HG02981 (cell line): ENCODE results near the gene RRP1B.
A peak's percentile ranks its signal among the peaks of the same experiment; 100 is the strongest.

Experiments used
- ATAC-seq: cut with Tn5 transposase; IDR thresholded peaks from one replicate; pipeline ENCODE4 v1.9.1; 2021; ENCODE audit warnings: mild to moderate bottlenecking, moderate library complexity; ENCODE audit not compliant: unreplicated experiment

Gene RRP1B

DNA sequence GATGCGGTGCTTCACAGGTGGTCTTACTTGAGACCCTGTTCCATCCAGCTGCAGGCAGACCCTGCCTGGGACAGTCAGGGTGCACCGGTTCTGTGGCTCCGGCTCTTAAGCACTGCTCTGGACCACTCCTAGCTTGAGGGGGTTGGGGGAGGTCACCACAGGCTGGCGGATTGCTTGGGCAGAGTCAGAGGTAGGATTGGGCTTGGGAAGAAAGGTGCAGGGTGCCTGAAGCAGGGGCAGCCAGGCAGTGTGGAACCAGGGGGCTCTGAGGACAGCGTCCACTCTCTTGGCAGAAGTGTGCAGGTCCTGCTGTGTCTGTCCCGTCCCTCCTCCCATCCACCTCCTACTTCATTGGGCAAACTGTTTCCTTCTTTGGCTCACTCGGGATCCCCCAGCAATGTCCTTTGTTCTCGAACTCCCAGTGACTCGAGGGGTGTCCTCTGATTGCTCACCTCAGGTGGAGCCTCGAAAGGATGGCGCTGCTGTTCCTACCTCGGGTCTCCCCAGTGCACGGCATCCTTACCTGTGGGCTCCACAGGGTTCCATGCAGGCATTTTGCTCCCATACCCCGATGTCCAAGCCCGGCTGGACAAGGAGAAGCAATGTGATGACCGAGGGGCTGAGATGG lies 61.3 kb downstream of the RRP1B start:
- ATAC-seq, result no peak

DNA sequence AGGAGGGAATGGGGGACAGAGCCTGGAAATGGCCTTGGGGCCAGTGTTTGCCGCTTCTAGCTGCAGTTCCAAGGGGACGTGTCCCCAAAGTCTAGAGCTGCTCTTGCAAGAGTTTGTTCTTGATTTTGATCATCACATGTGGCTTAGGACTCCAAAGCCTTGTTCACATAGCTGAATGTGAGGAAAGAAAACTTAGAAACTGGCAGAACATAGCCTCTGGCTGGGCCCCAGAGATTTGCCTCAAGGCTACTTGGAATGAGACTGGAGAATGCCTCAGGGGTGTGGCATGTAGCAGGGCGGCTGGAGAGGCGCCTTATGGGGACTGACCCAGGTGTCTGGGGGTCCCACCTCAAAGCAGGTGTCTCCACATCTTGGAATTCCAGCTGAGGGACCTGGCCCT lies 61.8 kb downstream of the RRP1B start:
- no peak for ATAC-seq

DNA sequence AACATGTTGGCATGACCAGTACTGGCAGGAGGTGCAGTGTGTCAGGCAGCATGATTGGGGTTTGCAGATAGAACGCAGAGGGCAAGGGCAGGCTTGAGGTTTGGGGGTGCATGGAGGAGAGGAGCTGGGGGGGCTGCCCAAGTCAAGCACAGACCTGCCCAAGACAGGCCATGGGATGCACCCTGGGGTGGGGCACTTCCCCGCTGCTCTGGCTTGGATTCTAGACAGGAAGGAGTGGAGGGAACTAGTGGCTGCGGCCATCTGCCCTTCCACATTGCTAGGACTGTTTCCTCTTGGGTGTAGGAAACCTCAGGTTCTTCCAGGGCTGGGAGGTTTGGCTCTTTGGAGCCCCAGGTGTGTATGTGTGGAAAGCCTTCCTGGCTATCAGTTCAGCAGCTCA lies 62.6 kb downstream of the RRP1B start:
- no peak for ATAC-seq

DNA sequence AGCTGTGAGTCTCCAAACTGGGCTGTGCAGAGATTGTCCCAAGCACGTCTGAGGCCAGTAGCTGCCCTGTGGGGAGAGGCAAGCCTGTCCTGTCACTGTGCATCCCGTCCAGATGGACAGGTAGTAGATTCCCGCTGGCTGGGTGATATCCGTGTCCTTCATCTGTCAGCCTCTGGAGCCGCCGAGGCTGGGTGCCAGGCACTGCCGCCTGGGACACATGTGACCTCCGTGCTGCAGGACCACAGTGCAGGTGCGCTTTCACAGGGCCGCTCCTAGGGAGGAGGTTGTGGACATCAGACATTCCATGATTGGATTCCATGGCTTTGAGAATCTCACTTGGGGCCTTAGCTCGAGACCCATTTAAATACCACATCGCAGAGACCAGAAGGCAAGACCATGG lies 64.3 kb downstream of the RRP1B start:
- no peak for ATAC-seq

DNA sequence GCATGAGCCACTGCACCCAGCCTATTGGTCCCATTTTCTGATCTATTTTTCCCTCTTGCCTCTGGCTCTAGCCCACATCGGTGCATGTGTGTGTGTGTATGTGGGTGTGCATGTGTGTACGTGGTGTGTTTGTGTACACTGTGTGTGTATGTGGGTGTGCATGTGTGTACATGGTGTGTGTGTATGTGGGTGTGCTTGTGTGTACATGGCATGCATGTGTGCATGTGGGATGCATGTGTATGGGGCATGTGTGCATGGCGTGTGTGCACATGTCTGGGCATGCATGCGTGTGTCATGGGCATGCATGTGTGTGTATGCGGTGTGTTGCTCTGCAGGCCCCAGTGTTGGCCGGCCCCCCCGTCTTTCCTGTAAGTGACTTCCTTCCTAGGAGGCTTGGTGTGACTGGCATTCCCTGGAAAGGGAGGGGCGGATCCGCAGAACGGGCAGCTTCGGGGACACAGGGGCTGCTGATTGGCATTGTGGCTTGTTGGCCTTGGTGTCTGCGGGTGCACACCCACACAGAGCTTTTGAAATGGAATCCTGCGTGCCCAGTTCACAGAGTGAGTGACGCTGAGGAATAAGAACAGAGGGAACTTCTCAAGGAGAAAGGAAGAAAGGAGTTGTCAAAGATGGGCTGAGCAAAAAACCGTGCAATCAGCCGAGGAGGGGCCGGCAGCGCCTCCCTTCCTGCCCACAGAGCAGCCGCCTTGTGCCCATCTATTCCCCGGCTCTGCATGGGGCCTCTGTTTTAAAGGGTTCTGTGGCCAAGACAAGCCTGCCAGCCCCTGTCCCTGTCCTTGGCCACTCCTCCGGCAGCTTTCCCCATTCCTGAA lies 67.5 kb downstream of the RRP1B start:
- ATAC-seq, result no peak

DNA sequence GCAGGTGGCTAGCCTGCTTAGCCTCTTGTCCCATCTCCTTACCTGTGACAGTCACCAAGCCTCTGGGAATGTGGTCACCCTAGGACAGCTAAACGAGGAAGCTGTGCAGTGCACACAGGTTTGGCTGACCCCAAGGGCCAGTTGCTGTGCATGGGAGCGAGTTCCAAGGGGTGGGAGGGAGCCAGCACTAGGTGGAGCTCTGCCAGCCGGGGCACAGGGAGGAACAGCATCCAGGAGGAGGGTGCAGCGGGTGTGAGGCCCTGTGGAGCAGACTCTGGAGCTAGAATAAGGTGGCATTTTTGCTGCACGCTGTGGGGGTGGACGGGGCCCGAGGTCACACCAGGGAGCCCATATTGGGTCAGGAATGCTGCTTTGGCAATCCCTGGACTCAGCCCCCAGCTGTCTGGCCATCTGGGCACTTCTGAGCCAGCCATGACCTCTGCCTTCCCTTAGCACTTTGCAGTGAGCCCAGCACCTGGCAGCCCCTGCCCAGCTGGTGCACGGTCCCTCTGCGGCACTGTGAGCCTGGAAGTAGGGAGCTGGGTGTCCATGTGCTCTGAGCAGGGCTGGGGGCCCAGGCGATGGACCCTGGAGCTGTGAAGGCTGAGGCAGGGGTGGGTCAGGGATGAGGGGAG lies 68.3 kb downstream of the RRP1B start:
- no peak for ATAC-seq

DNA sequence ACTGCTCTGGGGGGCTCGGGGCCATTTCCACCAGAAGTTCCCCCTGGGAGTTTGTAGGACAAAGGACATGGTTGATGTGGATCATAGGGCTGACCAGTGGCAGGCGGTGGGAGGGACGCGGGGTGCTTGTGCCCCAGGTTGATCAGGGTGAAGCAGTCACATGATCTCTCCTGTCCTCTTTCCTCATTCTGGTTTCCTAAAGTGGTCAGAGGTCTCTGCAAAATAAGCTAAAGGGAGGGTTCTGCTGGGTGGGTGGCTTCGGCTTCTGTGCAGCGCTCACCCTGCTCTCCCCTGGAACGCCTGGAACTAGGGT lies 68.8 kb downstream of the RRP1B start:
- ATAC-seq, result no peak

DNA sequence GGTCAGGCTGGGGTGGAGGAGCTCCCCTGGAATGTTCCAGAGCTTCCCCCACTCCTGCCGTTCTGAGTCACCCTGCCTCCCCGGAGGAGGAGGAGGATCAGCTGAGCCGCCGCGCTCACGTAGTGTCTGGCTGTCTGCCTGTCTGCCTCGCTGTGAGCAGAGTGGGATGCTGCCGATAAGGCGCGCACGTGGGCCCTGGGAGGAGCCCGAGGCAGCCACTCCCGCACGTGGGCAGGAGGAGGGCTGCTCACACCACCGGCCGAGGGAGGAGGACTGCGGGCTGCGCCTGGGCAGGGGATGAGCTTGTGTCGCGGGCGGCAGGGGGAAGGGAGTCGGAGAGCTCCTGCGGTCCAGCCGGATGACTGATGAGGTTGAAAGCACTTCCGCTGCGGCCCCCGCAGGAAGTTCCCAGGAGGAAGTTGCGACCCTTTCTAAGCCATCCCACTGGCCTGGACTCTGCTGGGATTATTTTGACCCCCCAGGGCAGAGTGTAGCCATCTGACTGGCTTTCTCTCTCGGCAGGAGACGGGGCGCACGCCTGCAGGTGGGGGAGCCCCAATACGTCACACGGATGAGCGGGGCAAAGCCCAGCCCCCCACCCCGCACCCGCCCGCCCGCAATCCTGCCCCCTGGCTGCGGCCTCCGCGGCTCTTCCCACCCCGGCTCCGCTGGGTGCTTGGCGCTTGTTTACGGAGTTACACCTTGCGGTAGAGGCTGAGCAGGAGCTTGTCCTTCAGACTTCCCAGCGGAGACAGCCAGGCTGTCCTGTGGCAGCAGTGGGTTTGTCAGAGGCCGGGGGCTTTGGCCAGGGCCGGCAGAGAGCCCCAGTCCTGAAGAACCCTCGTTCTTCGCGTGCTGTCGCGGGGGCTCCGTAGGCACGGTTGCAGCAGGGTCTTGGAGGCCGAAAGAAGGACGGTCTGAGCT lies 69.4 kb downstream of the RRP1B start:
- ATAC-seq, result peak; percentile 64

DNA sequence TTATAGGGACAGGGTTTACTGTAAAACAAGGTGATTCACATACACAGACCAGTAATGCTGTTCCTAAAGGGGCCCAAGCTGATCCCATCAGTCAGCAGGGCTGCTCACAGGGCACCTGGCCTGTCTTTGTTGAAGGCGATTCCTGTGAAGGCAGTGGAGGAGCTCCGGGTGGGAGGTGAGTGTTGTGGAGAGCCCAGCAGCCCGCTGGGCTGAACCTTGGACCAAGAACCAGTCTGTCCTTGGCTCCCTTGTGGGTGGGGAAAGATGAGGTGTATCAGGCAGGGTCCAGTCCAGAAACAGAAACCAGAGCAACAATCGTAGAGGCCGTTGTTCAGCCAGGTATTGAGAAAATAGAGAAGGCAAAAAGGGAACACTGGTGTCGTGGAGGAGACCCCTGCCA lies 72.1 kb downstream of the RRP1B start:
- ATAC-seq, result no peak

DNA sequence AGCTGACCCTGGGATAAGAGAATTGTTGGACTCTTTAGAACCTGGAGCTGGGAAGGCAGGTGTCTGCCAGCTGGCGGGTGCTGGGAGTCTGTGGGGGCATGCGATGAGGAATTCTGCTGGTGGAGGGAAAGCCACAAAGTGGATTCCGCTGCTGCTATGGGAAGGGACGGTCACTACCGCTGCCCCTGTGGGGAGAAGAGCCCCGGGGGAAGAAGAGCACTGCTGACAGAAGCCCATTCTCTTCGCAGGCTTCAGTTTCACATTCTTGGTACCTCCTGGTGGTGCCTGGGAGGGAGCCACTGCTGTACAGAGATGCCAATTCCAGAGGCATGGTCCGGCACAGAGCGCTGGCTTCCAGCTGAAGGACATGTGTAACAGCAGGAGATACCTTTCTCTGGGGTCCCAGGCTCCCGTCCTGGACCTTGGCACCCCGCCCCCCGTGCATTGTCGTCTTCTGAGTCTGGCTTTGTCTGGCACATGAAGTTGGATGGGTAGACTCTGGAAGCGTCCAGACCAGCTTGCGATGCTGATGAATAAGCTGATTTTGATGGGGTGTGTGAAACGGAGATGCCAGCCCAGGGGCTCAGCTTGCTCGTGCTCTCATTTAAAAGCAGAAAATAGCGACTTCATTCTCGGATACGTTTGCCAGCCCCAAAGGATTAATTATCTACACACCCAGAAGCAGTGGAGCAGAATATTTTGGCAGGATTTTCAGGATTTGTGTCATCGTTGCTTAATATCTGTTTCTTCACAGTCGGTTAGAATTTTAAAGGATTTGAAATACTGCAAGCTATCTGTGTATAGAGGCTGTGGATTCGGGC lies 72.7 kb downstream of the RRP1B start:
- no peak for ATAC-seq

DNA sequence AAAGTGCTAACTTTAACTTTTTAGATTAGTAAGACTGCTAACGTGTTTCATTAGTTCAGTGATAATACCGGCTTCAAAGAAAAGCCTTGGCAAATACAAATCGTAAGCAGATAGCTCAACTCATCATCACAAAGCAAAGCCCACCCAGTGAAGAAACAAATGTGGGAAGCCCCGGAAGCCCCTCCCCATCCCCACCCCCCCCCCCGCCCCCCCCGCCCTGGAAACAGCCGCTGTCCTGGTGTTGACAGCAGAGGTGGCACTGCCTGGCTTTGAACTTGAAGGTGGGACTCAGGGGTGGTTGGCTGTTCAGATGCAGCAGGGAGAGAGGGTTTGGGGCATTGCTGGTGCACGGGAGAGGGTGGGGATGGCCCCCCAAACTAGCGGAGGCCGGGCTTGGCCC lies 73.7 kb downstream of the RRP1B start:
- no peak for ATAC-seq

DNA sequence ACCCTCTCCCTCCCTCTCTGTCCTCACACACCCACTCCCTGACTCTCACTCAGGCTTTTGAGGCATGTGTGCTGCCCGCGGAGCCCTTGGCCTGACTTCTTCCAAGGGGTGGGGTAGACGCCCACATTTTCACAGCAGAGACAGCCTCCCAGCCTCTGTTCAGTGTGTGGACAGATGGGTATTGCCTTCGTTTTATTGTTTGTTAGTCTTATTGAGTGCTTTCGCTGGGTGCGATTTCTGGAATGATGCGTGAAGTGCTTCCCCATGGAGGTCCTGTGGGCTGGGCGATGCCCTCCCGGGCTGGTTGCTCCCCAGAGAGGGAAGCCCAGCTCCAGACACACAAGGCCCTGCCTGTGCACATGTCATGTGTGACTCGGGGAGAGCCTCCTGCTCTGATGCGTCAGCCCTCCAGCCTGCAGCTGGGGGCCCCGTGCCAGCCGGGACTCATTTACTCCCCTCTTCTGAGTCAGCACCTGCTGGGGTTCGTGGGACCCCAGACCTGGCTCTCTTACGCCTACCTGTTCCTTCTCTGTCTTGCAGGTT lies 74.2 kb downstream of the RRP1B start:
- no peak for ATAC-seq

DNA sequence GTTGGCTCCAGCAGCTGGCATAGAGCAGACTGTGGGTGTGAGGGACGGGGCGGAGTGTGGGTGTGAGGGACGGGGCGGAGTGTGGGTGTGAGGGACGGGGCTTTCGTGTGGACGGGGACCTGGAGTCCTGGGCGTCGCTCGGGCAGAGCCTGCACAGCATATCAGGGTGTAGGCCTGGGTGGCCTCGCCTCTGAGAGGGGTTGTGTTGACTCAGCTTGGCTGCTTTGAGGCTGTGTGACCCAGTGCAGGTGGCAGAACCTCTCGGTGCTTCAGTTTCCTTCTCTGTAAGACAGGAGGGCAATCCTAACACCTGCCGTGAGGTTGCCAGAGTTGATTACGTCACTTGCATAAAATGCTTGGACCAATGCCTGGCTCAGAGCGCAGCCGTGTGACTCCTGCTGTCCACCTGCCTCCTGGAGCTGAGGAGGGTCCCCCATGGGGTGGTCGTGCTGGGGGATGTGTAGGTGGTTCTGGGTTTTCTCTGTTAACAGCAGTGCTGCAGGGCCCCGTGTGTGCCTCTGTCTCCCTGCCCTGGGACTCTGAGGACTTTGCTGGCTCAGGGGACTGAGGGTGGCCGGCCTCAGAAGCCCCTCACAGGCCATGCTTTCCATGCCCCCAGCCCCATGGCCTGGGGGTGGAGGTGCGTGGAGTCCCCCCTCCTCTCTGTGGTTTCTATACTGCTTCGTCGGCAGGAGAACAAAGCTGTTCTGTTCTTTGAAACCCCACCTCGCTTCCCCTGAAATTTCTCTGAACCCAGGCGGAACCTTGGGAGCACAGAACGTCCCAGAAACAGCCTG lies 75.0 kb downstream of the RRP1B start:
- ATAC-seq, result no peak

DNA sequence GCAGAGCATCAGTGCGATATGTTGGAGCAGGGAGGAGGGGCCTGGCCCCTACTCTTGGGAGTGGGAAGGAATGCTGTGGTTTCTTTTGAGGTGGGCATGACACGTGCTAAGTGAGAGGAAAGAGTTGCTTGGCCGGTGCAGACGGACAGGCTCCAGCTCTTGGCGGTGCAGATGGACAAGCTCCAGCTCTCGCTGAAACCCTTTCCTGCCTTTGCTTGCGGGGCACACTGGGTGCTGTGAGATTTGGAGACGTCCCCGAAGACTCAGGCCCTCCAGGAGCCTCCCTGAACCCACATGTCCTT lies 75.5 kb downstream of the RRP1B start:
- no peak for ATAC-seq

DNA sequence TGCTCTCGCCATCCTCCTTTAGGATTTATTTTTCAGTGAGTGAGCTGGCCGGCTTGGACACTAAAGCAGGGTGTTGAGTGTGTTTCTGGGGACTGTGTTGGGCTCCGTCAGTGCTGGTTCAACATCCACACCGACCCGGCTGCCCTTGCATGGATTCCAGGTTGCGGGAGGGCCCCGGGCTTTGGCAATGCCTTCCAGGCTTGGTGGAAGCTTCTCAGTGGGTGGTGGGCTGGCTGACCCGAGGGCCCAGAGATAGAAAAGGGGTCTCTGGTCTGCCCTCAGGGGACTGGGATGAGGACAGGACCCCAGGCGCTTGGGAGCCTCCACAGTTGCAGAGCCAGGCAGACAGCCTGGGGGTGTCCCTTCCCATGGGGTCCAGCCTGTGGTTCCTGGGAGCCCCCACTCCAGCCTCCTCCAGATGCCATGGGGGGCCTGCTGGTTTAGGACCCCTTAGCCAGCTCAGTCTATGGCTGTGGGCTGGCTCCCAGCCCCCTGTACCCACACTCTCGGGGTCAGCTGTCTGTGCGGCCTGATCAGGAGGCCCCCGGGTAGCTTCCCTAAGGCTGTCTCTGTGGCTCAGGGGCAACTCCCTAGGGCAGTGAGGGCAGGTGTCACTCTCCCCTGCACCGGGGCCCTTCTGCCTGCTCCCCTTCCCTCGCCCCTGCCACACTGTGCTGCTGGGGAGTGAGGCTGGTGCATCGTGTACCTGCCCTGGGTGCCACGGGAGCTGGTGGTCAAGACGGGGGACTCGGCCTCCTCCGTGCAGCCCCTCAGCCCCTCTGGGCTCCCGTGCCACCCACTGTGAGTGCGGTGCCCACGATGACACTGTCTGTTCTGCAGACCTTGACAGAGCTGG lies 76.1 kb downstream of the RRP1B start:
- no peak for ATAC-seq

DNA sequence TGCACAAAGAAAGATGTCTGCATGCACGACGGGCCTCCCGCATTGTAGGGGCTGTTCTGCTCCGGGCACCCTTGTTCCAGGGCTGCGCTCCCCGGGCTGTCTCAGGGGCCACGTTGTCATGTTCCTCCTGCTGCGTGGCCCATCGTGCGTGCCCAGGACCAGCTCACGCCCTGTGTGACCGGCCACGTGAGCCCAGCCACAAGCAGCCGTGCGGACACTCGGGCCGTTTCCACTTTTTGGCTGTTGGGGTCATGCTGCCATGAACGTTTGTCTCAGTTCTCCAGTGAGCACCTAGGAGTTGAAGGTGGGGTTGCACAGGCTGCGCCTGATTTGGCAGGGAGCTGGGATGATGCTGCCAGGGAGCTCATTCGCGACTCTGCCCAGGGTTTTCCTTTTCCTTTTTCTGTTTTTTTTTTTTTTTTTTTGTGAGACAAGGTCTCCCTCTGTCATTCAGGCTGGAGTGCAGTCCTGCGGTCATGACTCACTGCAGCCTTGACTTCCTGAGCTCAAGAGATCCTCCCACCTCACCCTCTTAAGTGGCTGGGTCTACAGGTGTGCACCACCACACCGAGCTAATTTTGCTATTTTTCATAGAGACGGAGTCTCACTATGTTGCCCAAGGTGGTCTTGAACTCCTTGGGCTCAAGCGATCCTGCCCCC lies 77.0 kb downstream of the RRP1B start:
- no peak for ATAC-seq

DNA sequence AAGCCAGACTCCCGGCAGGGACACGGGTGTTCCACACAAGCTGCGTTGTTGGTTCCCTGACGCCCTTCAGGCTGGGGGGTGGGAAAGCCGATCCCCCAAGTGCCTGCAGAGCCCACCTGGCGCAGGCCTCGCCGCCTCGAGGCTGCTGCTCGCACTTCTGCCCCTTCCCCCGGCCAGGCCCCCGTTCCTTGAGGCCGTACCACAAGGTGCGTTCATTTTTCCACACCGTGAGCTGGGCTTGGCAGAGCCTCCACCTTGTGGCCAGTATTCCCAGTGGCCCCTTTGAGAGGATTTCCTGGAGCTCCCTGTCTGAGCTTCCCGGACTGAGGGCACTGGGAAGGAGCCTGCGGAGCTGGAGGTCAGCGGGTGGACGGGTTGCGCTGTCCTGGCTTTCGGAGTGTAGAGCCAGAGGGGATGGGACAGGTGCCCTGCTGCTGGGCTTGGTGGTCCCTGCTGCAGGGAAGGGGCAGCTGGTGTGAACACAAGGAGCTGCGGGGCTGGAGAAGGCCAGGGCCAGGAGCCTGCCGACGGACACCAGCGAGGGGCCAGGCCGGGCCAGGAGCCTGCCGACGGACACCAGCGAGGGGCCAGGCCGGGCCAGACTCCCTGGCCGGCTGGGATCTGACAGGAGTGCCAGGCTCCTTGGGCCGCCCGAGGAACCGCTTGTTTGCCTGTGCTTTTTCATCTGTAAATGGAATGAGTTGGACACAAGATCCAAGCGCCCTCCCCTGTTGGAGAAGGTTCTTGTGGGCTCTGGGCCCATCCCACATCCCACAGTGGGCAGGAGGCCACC lies 78.0 kb downstream of the RRP1B start:
- ATAC-seq, result no peak
